Astrocyte (in vitro differentiated cells and primary cell): Measurements from ENCODE around the gene MIA.

ENCODE experiments used
- EZH2 ChIP-seq: IDR thresholded peaks from 2 replicates; pipeline ENCODE4 v1.6.1; 2012; ENCODE audit warnings: mild to moderate bottlenecking, low read length, inconsistent platforms; ENCODE audit not compliant: insufficient read depth
- TF ChIP-seq, protein P1 (sequence below): IDR thresholded peaks from 2 replicates; pipeline ENCODE4 v1.5.1; 2011; ENCODE audit warnings: low read depth, mild to moderate bottlenecking, inconsistent platforms, low read length, moderate library complexity; ENCODE audit not compliant: insufficient read depth

GRCh38 chr19:40810160-40810559, 34.8 kb downstream of the MIA start:
- TF ChIP-seq, protein P1, sequence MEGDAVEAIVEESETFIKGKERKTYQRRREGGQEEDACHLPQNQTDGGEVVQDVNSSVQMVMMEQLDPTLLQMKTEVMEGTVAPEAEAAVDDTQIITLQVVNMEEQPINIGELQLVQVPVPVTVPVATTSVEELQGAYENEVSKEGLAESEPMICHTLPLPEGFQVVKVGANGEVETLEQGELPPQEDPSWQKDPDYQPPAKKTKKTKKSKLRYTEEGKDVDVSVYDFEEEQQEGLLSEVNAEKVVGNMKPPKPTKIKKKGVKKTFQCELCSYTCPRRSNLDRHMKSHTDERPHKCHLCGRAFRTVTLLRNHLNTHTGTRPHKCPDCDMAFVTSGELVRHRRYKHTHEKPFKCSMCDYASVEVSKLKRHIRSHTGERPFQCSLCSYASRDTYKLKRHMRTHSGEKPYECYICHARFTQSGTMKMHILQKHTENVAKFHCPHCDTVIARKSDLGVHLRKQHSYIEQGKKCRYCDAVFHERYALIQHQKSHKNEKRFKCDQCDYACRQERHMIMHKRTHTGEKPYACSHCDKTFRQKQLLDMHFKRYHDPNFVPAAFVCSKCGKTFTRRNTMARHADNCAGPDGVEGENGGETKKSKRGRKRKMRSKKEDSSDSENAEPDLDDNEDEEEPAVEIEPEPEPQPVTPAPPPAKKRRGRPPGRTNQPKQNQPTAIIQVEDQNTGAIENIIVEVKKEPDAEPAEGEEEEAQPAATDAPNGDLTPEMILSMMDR = no peak
- TF ChIP-seq EZH2 = no peak
